Measurements from ENCODE around the gene LMBRD2. TPM values are rescaled to one million over a fixed set of nuclear protein-coding genes. Genes with fewer than 3 reads are reported as not detected.

The LMBRD2 gene
- total and polyA plus RNA-seq, 2 donors (not counting 1 experiment from before 2014, with no cell fraction given), result 2.1 to 10.0 TPM

DNA sequence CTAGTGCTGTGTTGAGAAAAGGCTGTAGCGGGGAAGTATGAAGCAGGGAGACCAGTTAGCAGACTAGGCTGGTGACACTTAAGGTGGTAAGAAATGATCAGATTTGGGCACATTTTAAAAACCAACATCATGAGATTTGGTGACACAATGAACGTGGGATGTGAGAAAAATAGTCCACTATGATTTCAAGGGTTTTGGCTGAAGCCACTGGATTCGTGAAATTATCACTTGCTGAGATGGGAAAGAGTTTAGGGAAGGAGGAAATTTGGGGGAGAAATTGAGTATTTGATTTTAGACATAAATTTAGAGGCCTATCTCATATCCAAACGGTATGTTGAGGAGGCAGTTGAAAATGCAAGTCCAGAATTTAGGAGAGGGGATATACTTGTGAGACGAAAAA lies 23.4 kb upstream of the LMBRD2 start:
- ChIA-PET POLR2A (no interaction called here), CTCF (no interaction called here)
- TF ChIP-seq, protein P1, sequence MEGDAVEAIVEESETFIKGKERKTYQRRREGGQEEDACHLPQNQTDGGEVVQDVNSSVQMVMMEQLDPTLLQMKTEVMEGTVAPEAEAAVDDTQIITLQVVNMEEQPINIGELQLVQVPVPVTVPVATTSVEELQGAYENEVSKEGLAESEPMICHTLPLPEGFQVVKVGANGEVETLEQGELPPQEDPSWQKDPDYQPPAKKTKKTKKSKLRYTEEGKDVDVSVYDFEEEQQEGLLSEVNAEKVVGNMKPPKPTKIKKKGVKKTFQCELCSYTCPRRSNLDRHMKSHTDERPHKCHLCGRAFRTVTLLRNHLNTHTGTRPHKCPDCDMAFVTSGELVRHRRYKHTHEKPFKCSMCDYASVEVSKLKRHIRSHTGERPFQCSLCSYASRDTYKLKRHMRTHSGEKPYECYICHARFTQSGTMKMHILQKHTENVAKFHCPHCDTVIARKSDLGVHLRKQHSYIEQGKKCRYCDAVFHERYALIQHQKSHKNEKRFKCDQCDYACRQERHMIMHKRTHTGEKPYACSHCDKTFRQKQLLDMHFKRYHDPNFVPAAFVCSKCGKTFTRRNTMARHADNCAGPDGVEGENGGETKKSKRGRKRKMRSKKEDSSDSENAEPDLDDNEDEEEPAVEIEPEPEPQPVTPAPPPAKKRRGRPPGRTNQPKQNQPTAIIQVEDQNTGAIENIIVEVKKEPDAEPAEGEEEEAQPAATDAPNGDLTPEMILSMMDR (IDR thresholded peaks at IDR 0.05), result no peak
- no peak for TF ChIP-seq EZH2 (IDR thresholded peaks at IDR 0.05; ENCODE audit: borderline replicate concordance, insufficient read depth, low read depth, low read length, poor library complexity, severe bottlenecking)
- ATAC-seq (ENCODE audit: low read depth) (no peak), DNase-seq (no peak)
- no peaks in the 10 kb centered on the region for H3K27me3 Mint-ChIP-seq
- H2AFZ ChIP-seq (ENCODE audit: insufficient read depth, low read depth, low read length, poor library complexity, severe bottlenecking), result no peak overlapping the region
- H3K4me1 ChIP-seq (ENCODE audit: control insufficient read depth in 2 of 2, insufficient read depth in 2 of 2, low read length in 2 of 2), result no peaks in the 10 kb centered on the region
- no peak overlapping the region for H3K4me3 Mint-ChIP-seq
- peaks cover 14 to 59% of the 10 kb centered on the region in 2 experiments for H3K36me3 ChIP-seq (replicated peaks in 1 of 2; ENCODE audit: control extremely low read depth in 1 of 2, control insufficient read depth in 1 of 2, extremely low read depth in 1 of 2, insufficient read depth in 2 of 2, low read length in 1 of 2)
- H3K4me2 ChIP-seq (replicated peaks; ENCODE audit: low read depth, low read length, poor library complexity, severe bottlenecking), result no peak overlapping the region
- peaks cover 2% of the 10 kb centered on the region for H3K4me1 Mint-ChIP-seq
- no peaks in the 10 kb centered on the region for H3K79me2 ChIP-seq (ENCODE audit: control insufficient read depth, insufficient read depth, low read length)
- H3K27ac Mint-ChIP-seq, result no peak overlapping the region
- no peaks in the 10 kb centered on the region for H3K27me3 ChIP-seq (replicated peaks in 1 of 4; ENCODE audit: control extremely low read depth in 1 of 4, control insufficient read depth in 3 of 4, insufficient read depth in 4 of 4, low read length in 3 of 4)
- no peaks in the 10 kb centered on the region for H3K9me3 ChIP-seq (ENCODE audit: control extremely low read depth in 1 of 3, control insufficient read depth in 2 of 3, insufficient read depth in 1 of 3, low read length in 2 of 3)
- intact Hi-C loops (cut with micrococcal nuclease), result no loop called here
- 94% methylated on average over 3 of the region's 5 CpGs for WGBS (ENCODE audit: insufficient coverage)
- no peak overlapping the region for H3K4me3 ChIP-seq (ENCODE audit: control extremely low read depth in 1 of 5, extremely low read depth in 1 of 5, insufficient read depth in 1 of 5, low read depth in 2 of 5, low read length in 4 of 5)
- no peak overlapping the region for H3K27ac ChIP-seq (ENCODE audit: low read length in 2 of 2)
- H3K9ac ChIP-seq (ENCODE audit: low read length), result no peak overlapping the region
- H4K20me1 ChIP-seq (ENCODE audit: control insufficient read depth, insufficient read depth, low read length, poor library complexity, severe bottlenecking), result no peaks in the 10 kb centered on the region
- H3K9me3 Mint-ChIP-seq (ENCODE audit: insufficient read depth), result no peaks in the 10 kb centered on the region

DNA sequence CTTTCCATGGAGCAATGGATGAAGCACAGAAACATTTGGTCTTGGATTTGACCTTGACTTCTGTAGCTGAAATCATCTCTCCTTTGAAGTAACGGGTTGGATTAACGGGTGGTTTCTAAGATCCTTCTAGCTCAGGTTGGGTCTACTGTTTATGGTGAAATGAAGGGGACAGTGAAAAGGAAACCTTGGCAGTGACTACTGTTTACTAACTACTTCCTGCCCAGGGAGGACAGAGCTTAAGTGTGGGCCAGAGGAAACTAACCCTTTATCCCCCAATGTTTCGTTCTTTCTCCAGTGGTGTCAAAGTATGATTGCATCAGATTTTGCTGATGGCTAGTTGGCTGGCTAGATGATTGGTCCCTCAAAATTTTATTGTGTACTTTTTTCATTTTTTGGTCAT lies 22.4 kb upstream of the LMBRD2 start:
- Histone ChIP-seq H3K27ac (ENCODE audit: low read length in 2 of 2) (no peak overlapping the region), H3K79me2 (ENCODE audit: control insufficient read depth, insufficient read depth, low read length) (no peaks in the 10 kb centered on the region), H3K27me3 (replicated peaks in 1 of 4; ENCODE audit: control extremely low read depth in 1 of 4, control insufficient read depth in 3 of 4, insufficient read depth in 4 of 4, low read length in 3 of 4) (no peaks in the 10 kb centered on the region), H3K36me3 (replicated peaks in 1 of 2; ENCODE audit: control extremely low read depth in 1 of 2, control insufficient read depth in 1 of 2, extremely low read depth in 1 of 2, insufficient read depth in 2 of 2, low read length in 1 of 2) (peaks cover 11 to 56% of the 10 kb centered on the region in 2 experiments), H2AFZ (ENCODE audit: insufficient read depth, low read depth, low read length, poor library complexity, severe bottlenecking) (no peak overlapping the region), H3K9me3 (ENCODE audit: control extremely low read depth in 1 of 3, control insufficient read depth in 2 of 3, insufficient read depth in 1 of 3, low read length in 2 of 3) (no peaks in the 10 kb centered on the region), H3K4me3 (ENCODE audit: control extremely low read depth in 1 of 5, extremely low read depth in 1 of 5, insufficient read depth in 1 of 5, low read depth in 2 of 5, low read length in 4 of 5) (no peak overlapping the region), H3K4me2 (replicated peaks; ENCODE audit: low read depth, low read length, poor library complexity, severe bottlenecking) (no peak overlapping the region), H4K20me1 (ENCODE audit: control insufficient read depth, insufficient read depth, low read length, poor library complexity, severe bottlenecking) (no peaks in the 10 kb centered on the region), H3K4me1 (ENCODE audit: control insufficient read depth in 2 of 2, insufficient read depth in 2 of 2, low read length in 2 of 2) (no peaks in the 10 kb centered on the region), H3K9ac (ENCODE audit: low read length) (no peak overlapping the region)
- ATAC-seq (ENCODE audit: low read depth) (no peak), DNase-seq (no peak)
- no peak overlapping the region for H3K4me3 Mint-ChIP-seq
- no peaks in the 10 kb centered on the region for H3K27me3 Mint-ChIP-seq
- no peak for TF ChIP-seq EZH2 (IDR thresholded peaks at IDR 0.05; ENCODE audit: borderline replicate concordance, insufficient read depth, low read depth, low read length, poor library complexity, severe bottlenecking)
- TF ChIP-seq, protein P1 (IDR thresholded peaks at IDR 0.05), result no peak
- intact Hi-C loops (cut with micrococcal nuclease), result no loop called here
- no peak overlapping the region for H3K27ac Mint-ChIP-seq
- H3K9me3 Mint-ChIP-seq (ENCODE audit: insufficient read depth), result no peaks in the 10 kb centered on the region
- peaks cover 2% of the 10 kb centered on the region for H3K4me1 Mint-ChIP-seq
- POLR2A ChIA-PET, result no interaction called here
- CTCF ChIA-PET, result no interaction called here
- no CpG with 5 or more reads among the region's 3 CpGs for WGBS (ENCODE audit: insufficient coverage)

Data from B cell (primary cell).